Neural progenitor cell (in vitro differentiated cells): ENCODE measurements around the gene NAA16. TPM values are rescaled to one million over a fixed set of nuclear protein-coding genes. Genes with fewer than 3 reads are reported as not detected.

ENCODE experiments used
- DNase-seq: peaks from one replicate; pipeline ENCODE4 v3.0.0-alpha.2; 2016; ENCODE audit warnings: low spot score
- H2AFZ ChIP-seq: fragments of 200-600 bp; sonication (generic); replicated peaks from 2 replicates; pipeline ENCODE4 v1.6.1; 2016; ENCODE audit warnings: antibody characterized with exemption
- H3F3A ChIP-seq: fragments of 200-600 bp; sonication (generic); 2 replicates; pipeline ENCODE4 v1.6.1; 2016; ENCODE audit warnings: antibody characterized with exemption, low read depth
- H3K27ac ChIP-seq: fragments of 200-600 bp; sonication (generic); 2 replicates; pipeline ENCODE4 v1.5.1; 2016; ENCODE audit warnings: mild to moderate bottlenecking
- H3K27me3 ChIP-seq: fragments of 200-600 bp; sonication (generic); 2 replicates; pipeline ENCODE4 v1.6.1; 2016; ENCODE audit warnings: mild to moderate bottlenecking, moderate library complexity
- H3K36me3 ChIP-seq: fragments of 200-600 bp; sonication (generic); 2 replicates; pipeline ENCODE4 v1.5.1; 2016
- H3K4me1 ChIP-seq: fragments of 200-600 bp; sonication (generic); 2 replicates; pipeline ENCODE4 v1.6.1; 2016; ENCODE audit warnings: mixed run types
- H3K4me2 ChIP-seq: fragments of 200-600 bp; sonication (generic); 2 replicates; pipeline ENCODE4 v1.6.1; 2016
- H3K4me3 ChIP-seq: fragments of 200-600 bp; sonication (generic); 2 replicates; pipeline ENCODE4 v1.5.1; 2016
- H3K79me2 ChIP-seq: fragments of 200-600 bp; sonication (generic); 2 replicates; pipeline ENCODE4 v1.6.1; 2016; ENCODE audit warnings: low read depth
- H3K9ac ChIP-seq: fragments of 200-600 bp; sonication (generic); 2 replicates; pipeline ENCODE4 v1.6.1; 2016
- H3K9me3 ChIP-seq: fragments of 200-600 bp; sonication (generic); 2 replicates; pipeline ENCODE4 v1.5.1; 2016; ENCODE audit warnings: low read depth
- H4K20me1 ChIP-seq: fragments of 200-600 bp; sonication (generic); 2 replicates; pipeline ENCODE4 v1.6.1; 2016; ENCODE audit warnings: low read depth
- H3K27ac Mint-ChIP-seq: 3 replicates; pipeline ENCODE4 v1.8.0; 2021; ENCODE audit warnings: mixed read lengths
- H3K27me3 Mint-ChIP-seq: 2 replicates; pipeline ENCODE4 v1.8.0; 2022; ENCODE audit warnings: low read depth, mild to moderate bottlenecking, inconsistent platforms, moderate library complexity, mixed read lengths; ENCODE audit not compliant: insufficient read depth
- H3K36me3 Mint-ChIP-seq: 3 replicates; pipeline ENCODE4 v1.8.0; 2021; ENCODE audit warnings: mixed read lengths
- H3K4me1 Mint-ChIP-seq: 3 replicates; pipeline ENCODE4 v1.8.0; 2021; ENCODE audit warnings: mixed read lengths
- H3K4me3 Mint-ChIP-seq: 3 replicates; pipeline ENCODE4 v1.8.0; 2021; ENCODE audit warnings: mild to moderate bottlenecking, moderate library complexity, mixed read lengths
- H3K9me3 Mint-ChIP-seq: 3 replicates; pipeline ENCODE4 v1.8.0; 2020; ENCODE audit warnings: mixed read lengths
- EZH2 ChIP-seq: fragments of 200-600 bp; sonication (generic); IDR thresholded peaks from 2 replicates; pipeline ENCODE4 v1.6.1; 2017; ENCODE audit warnings: antibody characterized with exemption, mild to moderate bottlenecking, moderate library complexity
- EZH2phosphoT487 ChIP-seq: fragments of 200-600 bp; sonication (generic); IDR thresholded peaks from 2 replicates; pipeline ENCODE4 v1.6.1; 2017; ENCODE audit warnings: antibody characterized with exemption
- total RNA-seq: library from RNA; depleted of rRNA; stranded (reverse); fragments of >200 nt; gene quantifications from 2 replicates; pipeline ENCODE4 v1.2.3, GENCODE V29; 2015; ENCODE audit warnings: low replicate concordance
- TF ChIP-seq, protein P1 (sequence below): fragments of 200-600 bp; sonication (generic); IDR thresholded peaks from 2 replicates; pipeline ENCODE4 v1.5.1; 2017; ENCODE audit warnings: antibody characterized with exemption, mild to moderate bottlenecking

NAA16 gene
- total RNA-seq, 1 donor from 2014 or later = 45.3 TPM

GRCh38 chr13:41411060-41411459 is 100.0 kb downstream of the NAA16 start:
- Histone ChIP-seq H3K4me1 (no peaks in the 10 kb centered on the region), H3K4me2 (no peak overlapping the region), H3K36me3 (no peaks in the 10 kb centered on the region), H2AFZ (no peak overlapping the region), H3K27ac (no peak overlapping the region), H3K4me3 (no peak overlapping the region), H4K20me1 (no peaks in the 10 kb centered on the region), H3F3A (no peaks in the 10 kb centered on the region), H3K79me2 (no peaks in the 10 kb centered on the region), H3K9me3 (no peaks in the 10 kb centered on the region), H3K27me3 (no peaks in the 10 kb centered on the region), H3K9ac (no peak overlapping the region)
- Mint-ChIP-seq H3K4me1 (no peaks in the 10 kb centered on the region), H3K4me3 (no peak overlapping the region), H3K27ac (no peak overlapping the region), H3K27me3 (peaks cover 2% of the 10 kb centered on the region), H3K36me3 (no peaks in the 10 kb centered on the region), H3K9me3 (peaks cover 4% of the 10 kb centered on the region)
- no peak for TF ChIP-seq EZH2phosphoT487
- TF ChIP-seq, protein P1, sequence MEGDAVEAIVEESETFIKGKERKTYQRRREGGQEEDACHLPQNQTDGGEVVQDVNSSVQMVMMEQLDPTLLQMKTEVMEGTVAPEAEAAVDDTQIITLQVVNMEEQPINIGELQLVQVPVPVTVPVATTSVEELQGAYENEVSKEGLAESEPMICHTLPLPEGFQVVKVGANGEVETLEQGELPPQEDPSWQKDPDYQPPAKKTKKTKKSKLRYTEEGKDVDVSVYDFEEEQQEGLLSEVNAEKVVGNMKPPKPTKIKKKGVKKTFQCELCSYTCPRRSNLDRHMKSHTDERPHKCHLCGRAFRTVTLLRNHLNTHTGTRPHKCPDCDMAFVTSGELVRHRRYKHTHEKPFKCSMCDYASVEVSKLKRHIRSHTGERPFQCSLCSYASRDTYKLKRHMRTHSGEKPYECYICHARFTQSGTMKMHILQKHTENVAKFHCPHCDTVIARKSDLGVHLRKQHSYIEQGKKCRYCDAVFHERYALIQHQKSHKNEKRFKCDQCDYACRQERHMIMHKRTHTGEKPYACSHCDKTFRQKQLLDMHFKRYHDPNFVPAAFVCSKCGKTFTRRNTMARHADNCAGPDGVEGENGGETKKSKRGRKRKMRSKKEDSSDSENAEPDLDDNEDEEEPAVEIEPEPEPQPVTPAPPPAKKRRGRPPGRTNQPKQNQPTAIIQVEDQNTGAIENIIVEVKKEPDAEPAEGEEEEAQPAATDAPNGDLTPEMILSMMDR = no peak
- no peak for TF ChIP-seq EZH2
- DNase-seq = no peak

DNA sequence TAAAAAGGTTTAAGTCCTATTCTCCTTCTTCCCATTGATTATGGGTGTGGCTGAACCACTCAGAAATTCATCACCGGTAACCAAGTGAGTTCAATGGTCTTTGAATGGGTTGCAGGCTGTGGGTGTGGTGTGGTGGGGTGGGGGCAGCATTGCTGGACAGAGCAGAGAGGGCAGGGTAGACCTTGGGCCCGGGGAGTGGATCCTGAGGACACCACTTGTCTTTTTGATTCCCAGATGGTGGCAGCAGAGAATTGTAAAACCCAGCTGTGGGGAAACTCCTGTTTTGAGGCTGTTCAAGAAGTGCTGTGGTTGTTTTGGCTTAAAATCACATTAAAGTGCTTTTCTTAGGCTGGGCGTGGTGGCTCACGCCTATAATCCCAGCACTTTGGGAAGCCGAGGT is 100.5 kb downstream of the NAA16 start:
- Histone ChIP-seq H3K9ac (no peak overlapping the region), H3F3A (no peaks in the 10 kb centered on the region), H4K20me1 (no peaks in the 10 kb centered on the region), H3K79me2 (no peaks in the 10 kb centered on the region), H3K4me1 (no peaks in the 10 kb centered on the region), H3K36me3 (no peaks in the 10 kb centered on the region), H3K9me3 (no peaks in the 10 kb centered on the region), H3K27me3 (no peaks in the 10 kb centered on the region), H2AFZ (no peak overlapping the region), H3K27ac (no peak overlapping the region), H3K4me3 (no peak overlapping the region), H3K4me2 (no peak overlapping the region)
- no peak for TF ChIP-seq EZH2phosphoT487
- no peak for TF ChIP-seq EZH2
- TF ChIP-seq, protein P1 = peak; percentile 55
- H3K4me3 Mint-ChIP-seq = no peak overlapping the region
- H3K27ac Mint-ChIP-seq = no peak overlapping the region
- H3K36me3 Mint-ChIP-seq = no peaks in the 10 kb centered on the region
- H3K27me3 Mint-ChIP-seq = peaks cover 2% of the 10 kb centered on the region
- peaks cover 4% of the 10 kb centered on the region for H3K9me3 Mint-ChIP-seq
- no peaks in the 10 kb centered on the region for H3K4me1 Mint-ChIP-seq
- DNase-seq = peak; percentile 57

DNA sequence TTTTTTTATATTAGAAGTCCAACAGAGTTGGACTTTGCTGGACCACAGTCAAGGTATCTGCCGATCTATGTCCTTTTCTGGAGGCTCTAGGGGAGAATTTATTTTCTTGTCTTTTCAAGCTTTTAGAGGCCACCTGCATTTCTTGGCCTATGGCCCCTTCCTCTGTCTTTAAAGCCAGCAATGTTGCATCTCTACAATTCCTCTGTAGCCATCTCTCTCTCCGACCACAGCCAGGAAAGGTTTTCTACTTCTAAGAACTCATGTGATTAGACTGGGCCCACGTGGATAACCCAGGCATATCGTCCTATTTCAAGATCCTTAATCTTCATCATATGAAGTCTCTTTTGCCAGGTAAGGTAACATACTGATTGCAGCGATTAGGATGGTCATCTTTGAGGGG is 102.8 kb downstream of the NAA16 start:
- H3K27me3 ChIP-seq = no peaks in the 10 kb centered on the region
- H3F3A ChIP-seq = no peaks in the 10 kb centered on the region
- peaks cover 2% of the 10 kb centered on the region for H3K27me3 Mint-ChIP-seq
- no peaks in the 10 kb centered on the region for H3K4me1 Mint-ChIP-seq
- no peak overlapping the region for H3K9ac ChIP-seq
- H3K4me1 ChIP-seq = no peaks in the 10 kb centered on the region
- peaks cover 7% of the 10 kb centered on the region for H3K9me3 Mint-ChIP-seq
- H3K79me2 ChIP-seq = no peaks in the 10 kb centered on the region
- H3K4me3 ChIP-seq = no peak overlapping the region
- no peak overlapping the region for H3K27ac Mint-ChIP-seq
- DNase-seq = no peak
- no peaks in the 10 kb centered on the region for H3K9me3 ChIP-seq
- no peaks in the 10 kb centered on the region for H4K20me1 ChIP-seq
- H3K4me3 Mint-ChIP-seq = no peak overlapping the region
- no peaks in the 10 kb centered on the region for H3K36me3 Mint-ChIP-seq
- no peaks in the 10 kb centered on the region for H3K36me3 ChIP-seq
- H3K4me2 ChIP-seq = no peak overlapping the region
- TF ChIP-seq EZH2 = no peak
- TF ChIP-seq EZH2phosphoT487 = no peak
- TF ChIP-seq, protein P1 = no peak
- no peak overlapping the region for H3K27ac ChIP-seq
- no peak overlapping the region for H2AFZ ChIP-seq
